Measurements from ENCODE around the gene PRKCE.
A peak's percentile ranks its signal among the peaks of the same experiment; 100 is the strongest.

The PRKCE gene

GRCh38 chr2:45822272-45822630 is 170.8 kb downstream of the PRKCE start:
- Histone ChIP-seq H3K18ac (ENCODE audit: low read depth in 1 of 2, low read length in 2 of 2) (no peak overlapping the region), H3K14ac (ENCODE audit: low read length in 2 of 2) (peak overlapping the region in 1 of 2 experiments; percentile 26), H3K9ac (ENCODE audit: low read length) (no peak overlapping the region), H3K4ac (ENCODE audit: low read depth in 1 of 2, low read length in 2 of 2) (no peak overlapping the region), H2AFZ (ENCODE audit: low read depth, low read length) (no peak overlapping the region), H3K23ac (ENCODE audit: low read length in 2 of 2) (peak overlapping the region in 1 of 2 experiments; percentile 46), H3K4me3 (ENCODE audit: insufficient read depth in 1 of 2, low read depth in 1 of 2, low read length in 2 of 2) (no peak overlapping the region), H3K27me3 (ENCODE audit: control insufficient read depth in 1 of 2, insufficient read depth in 1 of 2, low read length in 2 of 2) (no peaks in the 10 kb centered on the region), H3K36me3 (ENCODE audit: control insufficient read depth in 1 of 2, insufficient read depth in 2 of 2, low read depth in 1 of 2, low read length in 2 of 2) (no peaks in the 10 kb centered on the region), H2BK12ac (ENCODE audit: low read length in 2 of 2) (no peak overlapping the region), H4K8ac (ENCODE audit: low read length) (no peak overlapping the region), H2AK5ac (ENCODE audit: low read length, severe bottlenecking) (no peak overlapping the region), H2BK15ac (ENCODE audit: low read depth, poor library complexity, severe bottlenecking) (no peak overlapping the region), H3K79me1 (replicated peaks; ENCODE audit: low read length, poor library complexity, severe bottlenecking) (peaks cover 7% of the 10 kb centered on the region), H2BK5ac (ENCODE audit: low read depth, low read length, poor library complexity, severe bottlenecking) (no peak overlapping the region), H3K4me1 (ENCODE audit: control insufficient read depth, insufficient read depth, low read depth, low read length) (peaks cover 20% of the 10 kb centered on the region), H4K91ac (ENCODE audit: low read length) (no peak overlapping the region), H3K4me2 (ENCODE audit: low read length, poor library complexity, severe bottlenecking) (no peak overlapping the region), H2BK120ac (ENCODE audit: low read depth, low read length) (no peak overlapping the region), H3K9me3 (ENCODE audit: control insufficient read depth, low read length) (no peaks in the 10 kb centered on the region), H3K27ac (ENCODE audit: low read length, poor library complexity, severe bottlenecking) (no peak overlapping the region)
- 72% methylated on average over 5 of the region's 5 CpGs for WGBS
- no peak for DNase-seq

DNA sequence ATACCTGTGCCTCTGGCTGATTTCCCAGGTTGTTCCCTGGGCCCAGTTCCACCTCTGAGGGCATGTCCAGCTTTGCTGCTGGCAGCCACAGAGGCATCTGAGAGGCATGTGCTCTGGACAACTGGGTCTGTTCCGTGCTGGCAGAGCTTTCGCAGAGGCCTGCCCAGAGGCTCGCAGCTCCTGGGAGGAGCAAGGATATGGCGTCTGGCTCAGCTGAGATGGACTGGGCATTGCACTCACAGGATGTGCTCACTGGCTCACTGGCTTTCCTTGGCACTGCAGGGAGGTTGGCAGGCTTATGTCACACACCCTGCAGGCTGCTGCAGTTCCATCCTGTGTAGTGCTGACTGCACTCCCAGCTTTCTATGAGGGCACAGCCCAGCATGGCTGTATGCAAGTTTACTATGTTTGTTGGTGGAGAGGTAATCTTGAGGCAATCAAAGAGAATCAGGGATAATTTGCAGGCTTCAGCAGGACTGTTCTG is 172.3 kb downstream of the PRKCE start:
- no peak overlapping the region for H3K18ac ChIP-seq (ENCODE audit: low read depth in 1 of 2, low read length in 2 of 2)
- H3K9me3 ChIP-seq (ENCODE audit: control insufficient read depth, low read length), result no peaks in the 10 kb centered on the region
- no peak overlapping the region for H3K4me2 ChIP-seq (ENCODE audit: low read length, poor library complexity, severe bottlenecking)
- no peak overlapping the region for H2BK12ac ChIP-seq (ENCODE audit: low read length in 2 of 2)
- peaks cover 7% of the 10 kb centered on the region for H3K79me1 ChIP-seq (replicated peaks; ENCODE audit: low read length, poor library complexity, severe bottlenecking)
- H3K27ac ChIP-seq (ENCODE audit: low read length, poor library complexity, severe bottlenecking), result no peak overlapping the region
- H2BK120ac ChIP-seq (ENCODE audit: low read depth, low read length), result no peak overlapping the region
- H3K9ac ChIP-seq (ENCODE audit: low read length), result no peak overlapping the region
- no peak for DNase-seq
- H3K14ac ChIP-seq (ENCODE audit: low read length in 2 of 2), result no peak overlapping the region
- H2BK5ac ChIP-seq (ENCODE audit: low read depth, low read length, poor library complexity, severe bottlenecking), result no peak overlapping the region
- no peak overlapping the region for H2AFZ ChIP-seq (ENCODE audit: low read depth, low read length)
- no peak overlapping the region for H2AK5ac ChIP-seq (ENCODE audit: low read length, severe bottlenecking)
- 93% methylated on average over 4 of the region's 4 CpGs for WGBS
- H3K23ac ChIP-seq (ENCODE audit: low read length in 2 of 2), result no peak overlapping the region
- no peaks in the 10 kb centered on the region for H3K36me3 ChIP-seq (ENCODE audit: control insufficient read depth in 1 of 2, insufficient read depth in 2 of 2, low read depth in 1 of 2, low read length in 2 of 2)
- no peak overlapping the region for H4K91ac ChIP-seq (ENCODE audit: low read length)
- no peak overlapping the region for H3K4ac ChIP-seq (ENCODE audit: low read depth in 1 of 2, low read length in 2 of 2)
- H3K4me3 ChIP-seq (ENCODE audit: insufficient read depth in 1 of 2, low read depth in 1 of 2, low read length in 2 of 2), result no peak overlapping the region
- H2BK15ac ChIP-seq (ENCODE audit: low read depth, poor library complexity, severe bottlenecking), result no peak overlapping the region
- no peaks in the 10 kb centered on the region for H3K27me3 ChIP-seq (ENCODE audit: control insufficient read depth in 1 of 2, insufficient read depth in 1 of 2, low read length in 2 of 2)
- no peak overlapping the region for H4K8ac ChIP-seq (ENCODE audit: low read length)
- peaks cover 20% of the 10 kb centered on the region for H3K4me1 ChIP-seq (ENCODE audit: control insufficient read depth, insufficient read depth, low read depth, low read length)

DNA sequence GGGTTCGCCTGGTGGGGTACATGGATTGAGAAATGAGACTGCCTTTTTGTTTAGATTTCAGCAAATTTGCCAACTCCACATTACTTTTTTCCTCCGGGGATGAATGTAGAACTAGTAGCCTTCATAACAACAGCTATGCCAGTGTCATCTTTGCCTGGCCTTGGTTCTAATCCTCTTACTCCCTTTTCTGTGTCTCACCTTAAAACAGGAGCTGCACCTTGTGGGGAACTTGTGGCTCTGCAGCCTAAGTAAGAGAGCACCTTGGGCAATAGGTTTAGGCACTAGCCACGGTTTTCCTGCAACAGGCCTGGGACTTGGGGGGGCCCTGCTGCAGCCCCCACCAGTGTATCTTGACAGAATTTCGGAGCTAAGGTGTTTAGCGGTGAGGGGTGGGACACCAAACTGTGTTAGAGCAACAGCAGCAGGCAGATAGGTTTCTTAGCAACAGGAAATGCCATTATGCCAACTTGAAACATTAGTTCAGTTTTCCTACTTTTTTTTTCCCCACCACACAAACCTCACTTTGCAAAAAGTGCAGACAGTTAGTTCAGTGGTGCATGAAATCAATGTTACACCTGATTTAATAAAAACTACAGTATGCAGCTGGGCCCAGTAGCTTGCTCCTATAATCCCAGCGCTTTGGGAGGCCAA is 173.7 kb downstream of the PRKCE start:
- Histone ChIP-seq H3K9ac (ENCODE audit: low read length) (no peak overlapping the region), H3K4me2 (ENCODE audit: low read length, poor library complexity, severe bottlenecking) (no peak overlapping the region), H3K18ac (ENCODE audit: low read depth in 1 of 2, low read length in 2 of 2) (no peak overlapping the region), H3K14ac (ENCODE audit: low read length in 2 of 2) (peak overlapping the region in 1 of 2 experiments; percentile 48), H2BK5ac (ENCODE audit: low read depth, low read length, poor library complexity, severe bottlenecking) (no peak overlapping the region), H3K36me3 (ENCODE audit: control insufficient read depth in 1 of 2, insufficient read depth in 2 of 2, low read depth in 1 of 2, low read length in 2 of 2) (no peaks in the 10 kb centered on the region), H4K91ac (ENCODE audit: low read length) (no peak overlapping the region), H3K9me3 (ENCODE audit: control insufficient read depth, low read length) (no peaks in the 10 kb centered on the region), H3K27ac (ENCODE audit: low read length, poor library complexity, severe bottlenecking) (no peak overlapping the region), H2BK12ac (ENCODE audit: low read length in 2 of 2) (no peak overlapping the region), H2AK5ac (ENCODE audit: low read length, severe bottlenecking) (no peak overlapping the region), H3K4me1 (ENCODE audit: control insufficient read depth, insufficient read depth, low read depth, low read length) (peaks cover 20% of the 10 kb centered on the region), H4K8ac (ENCODE audit: low read length) (no peak overlapping the region), H3K79me1 (replicated peaks; ENCODE audit: low read length, poor library complexity, severe bottlenecking) (peaks cover 7% of the 10 kb centered on the region), H3K27me3 (ENCODE audit: control insufficient read depth in 1 of 2, insufficient read depth in 1 of 2, low read length in 2 of 2) (no peaks in the 10 kb centered on the region), H2AFZ (ENCODE audit: low read depth, low read length) (no peak overlapping the region), H2BK15ac (ENCODE audit: low read depth, poor library complexity, severe bottlenecking) (no peak overlapping the region), H3K4ac (ENCODE audit: low read depth in 1 of 2, low read length in 2 of 2) (no peak overlapping the region), H2BK120ac (ENCODE audit: low read depth, low read length) (no peak overlapping the region), H3K23ac (ENCODE audit: low read length in 2 of 2) (no peak overlapping the region), H3K4me3 (ENCODE audit: insufficient read depth in 1 of 2, low read depth in 1 of 2, low read length in 2 of 2) (no peak overlapping the region)
- no peak for DNase-seq
- WGBS, result 82% methylated on average over 6 of the region's 6 CpGs

DNA sequence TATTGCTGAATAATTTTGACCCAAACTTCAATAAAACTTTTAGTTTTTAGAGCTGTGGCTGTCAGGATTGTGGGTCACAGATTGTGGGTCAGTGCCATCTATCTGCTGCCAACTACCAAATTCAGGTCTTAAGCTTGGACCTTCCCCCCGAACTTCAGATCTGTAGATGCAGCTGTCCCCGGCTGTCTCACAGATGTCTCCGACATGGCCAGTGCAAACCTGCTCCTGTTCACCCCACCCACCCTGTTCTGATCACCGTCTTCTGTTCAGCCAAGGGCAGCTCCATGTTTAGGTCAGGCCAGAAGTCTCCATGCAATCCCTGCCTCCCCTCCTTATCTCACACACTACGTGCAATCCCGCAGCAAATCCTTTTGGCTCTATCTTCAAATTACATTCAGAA is 175.0 kb downstream of the PRKCE start:
- H3K23ac ChIP-seq (ENCODE audit: low read length in 2 of 2), result no peak overlapping the region
- no peak overlapping the region for H4K8ac ChIP-seq (ENCODE audit: low read length)
- peaks cover 12% of the 10 kb centered on the region for H3K9me3 ChIP-seq (ENCODE audit: control insufficient read depth, low read length)
- no peak overlapping the region for H2BK120ac ChIP-seq (ENCODE audit: low read depth, low read length)
- peaks cover 5% of the 10 kb centered on the region for H3K79me1 ChIP-seq (replicated peaks; ENCODE audit: low read length, poor library complexity, severe bottlenecking)
- H2AFZ ChIP-seq (ENCODE audit: low read depth, low read length), result no peak overlapping the region
- no peak overlapping the region for H2BK15ac ChIP-seq (ENCODE audit: low read depth, poor library complexity, severe bottlenecking)
- H3K4ac ChIP-seq (ENCODE audit: low read depth in 1 of 2, low read length in 2 of 2), result no peak overlapping the region
- no peaks in the 10 kb centered on the region for H3K27me3 ChIP-seq (ENCODE audit: control insufficient read depth in 1 of 2, insufficient read depth in 1 of 2, low read length in 2 of 2)
- no peak overlapping the region for H3K9ac ChIP-seq (ENCODE audit: low read length)
- 92% methylated on average over 6 of the region's 6 CpGs for WGBS
- no peak overlapping the region for H2BK5ac ChIP-seq (ENCODE audit: low read depth, low read length, poor library complexity, severe bottlenecking)
- H3K27ac ChIP-seq (ENCODE audit: low read length, poor library complexity, severe bottlenecking), result no peak overlapping the region
- DNase-seq, result no peak
- H2BK12ac ChIP-seq (ENCODE audit: low read length in 2 of 2), result no peak overlapping the region
- no peak overlapping the region for H3K4me3 ChIP-seq (ENCODE audit: insufficient read depth in 1 of 2, low read depth in 1 of 2, low read length in 2 of 2)
- H3K14ac ChIP-seq (ENCODE audit: low read length in 2 of 2), result no peak overlapping the region
- no peak overlapping the region for H4K91ac ChIP-seq (ENCODE audit: low read length)
- no peak overlapping the region for H3K18ac ChIP-seq (ENCODE audit: low read depth in 1 of 2, low read length in 2 of 2)
- no peak overlapping the region for H3K4me2 ChIP-seq (ENCODE audit: low read length, poor library complexity, severe bottlenecking)
- peaks cover 18% of the 10 kb centered on the region for H3K4me1 ChIP-seq (ENCODE audit: control insufficient read depth, insufficient read depth, low read depth, low read length)
- H3K36me3 ChIP-seq (ENCODE audit: control insufficient read depth in 1 of 2, insufficient read depth in 2 of 2, low read depth in 1 of 2, low read length in 2 of 2), result no peaks in the 10 kb centered on the region
- H2AK5ac ChIP-seq (ENCODE audit: low read length, severe bottlenecking), result no peak overlapping the region

Data from mesenchymal stem cell (in vitro differentiated cells and primary cell).